Hepatocyte (in vitro differentiated cells): Measurements from ENCODE around the gene CILP.

Experiments used
- EZH2phosphoT487 ChIP-seq: fragments of 200-600 bp; sonication (generic); IDR thresholded peaks from one replicate; pipeline ENCODE4 v1.6.1; 2018; ENCODE audit warnings: antibody characterized with exemption, mild to moderate bottlenecking, low read depth, moderate library complexity; ENCODE audit not compliant: unreplicated experiment, severe bottlenecking
- TF ChIP-seq, protein P1 (sequence below): fragments of 200-600 bp; sonication (generic); IDR thresholded peaks from 2 replicates; pipeline ENCODE4 v1.5.1; 2016; ENCODE audit warnings: antibody characterized with exemption, mild to moderate bottlenecking; ENCODE audit not compliant: poor library complexity

DNA sequence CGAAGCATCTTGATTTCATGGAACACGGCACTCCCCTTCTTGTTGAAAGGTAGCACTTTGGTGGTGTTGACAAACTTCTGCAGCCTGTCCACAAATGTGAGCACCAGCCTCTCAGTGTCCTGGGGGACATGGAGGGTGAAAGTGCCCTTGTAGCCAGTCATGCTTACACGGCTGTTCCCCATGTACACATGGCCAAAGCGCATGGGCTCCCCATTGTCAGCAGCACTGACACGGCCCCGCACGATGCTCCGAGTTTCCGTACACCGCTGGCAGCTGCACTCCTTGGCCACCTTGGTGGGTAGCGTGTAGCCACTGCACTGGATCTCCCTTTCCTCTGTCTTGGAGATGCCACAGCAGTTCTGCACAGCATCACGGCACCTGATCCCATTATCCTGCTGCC is 12.7 kb downstream of the CILP start:
- TF ChIP-seq, protein P1, sequence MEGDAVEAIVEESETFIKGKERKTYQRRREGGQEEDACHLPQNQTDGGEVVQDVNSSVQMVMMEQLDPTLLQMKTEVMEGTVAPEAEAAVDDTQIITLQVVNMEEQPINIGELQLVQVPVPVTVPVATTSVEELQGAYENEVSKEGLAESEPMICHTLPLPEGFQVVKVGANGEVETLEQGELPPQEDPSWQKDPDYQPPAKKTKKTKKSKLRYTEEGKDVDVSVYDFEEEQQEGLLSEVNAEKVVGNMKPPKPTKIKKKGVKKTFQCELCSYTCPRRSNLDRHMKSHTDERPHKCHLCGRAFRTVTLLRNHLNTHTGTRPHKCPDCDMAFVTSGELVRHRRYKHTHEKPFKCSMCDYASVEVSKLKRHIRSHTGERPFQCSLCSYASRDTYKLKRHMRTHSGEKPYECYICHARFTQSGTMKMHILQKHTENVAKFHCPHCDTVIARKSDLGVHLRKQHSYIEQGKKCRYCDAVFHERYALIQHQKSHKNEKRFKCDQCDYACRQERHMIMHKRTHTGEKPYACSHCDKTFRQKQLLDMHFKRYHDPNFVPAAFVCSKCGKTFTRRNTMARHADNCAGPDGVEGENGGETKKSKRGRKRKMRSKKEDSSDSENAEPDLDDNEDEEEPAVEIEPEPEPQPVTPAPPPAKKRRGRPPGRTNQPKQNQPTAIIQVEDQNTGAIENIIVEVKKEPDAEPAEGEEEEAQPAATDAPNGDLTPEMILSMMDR: no peak
- TF ChIP-seq EZH2phosphoT487: no peak
